Ascending aorta (tissue), 2 donors: ENCODE measurements around the gene NAV2. TPM values are rescaled to one million over a fixed set of nuclear protein-coding genes. Genes with fewer than 3 reads are reported as not detected.

ENCODE experiments used
- DNase-seq, 2 donors: peaks; one replicate each; pipeline ENCODE4 v3.0.0-alpha.2; 2019; ENCODE audit warnings: low spot score in 2 of 2
- H3K27ac ChIP-seq, 2 donors: fragments of 200-600 bp; sonication (generic); one replicate each; pipeline ENCODE4 v1.5.1; 2016 to 2017; ENCODE audit warnings: mild to moderate bottlenecking in 1 of 2
- H3K27me3 ChIP-seq: fragments of 200-600 bp; sonication (generic); one replicate; pipeline ENCODE4 v1.5.1; 2017
- H3K36me3 ChIP-seq, 2 donors: fragments of 200-600 bp; sonication (generic); one replicate each; pipeline ENCODE4 v1.5.1; 2016
- H3K4me1 ChIP-seq, 2 donors: fragments of 200-600 bp; sonication (generic); one replicate each; pipeline ENCODE4 v1.5.1; 2016 to 2017; ENCODE audit warnings: mild to moderate bottlenecking in 1 of 2
- H3K4me3 ChIP-seq, 2 donors: fragments of 200-600 bp; sonication (generic); one replicate each; pipeline ENCODE4 v1.5.1; 2016 to 2017; ENCODE audit warnings: mild to moderate bottlenecking in 1 of 2
- H3K9me3 ChIP-seq, 2 donors: fragments of 200-600 bp; sonication (generic); one replicate each; pipeline ENCODE4 v1.5.1; 2016
- CTCF ChIP-seq, 3 experiments: fragments of 200-600 bp in 2 of 3; fragments of 450-650 bp in 1 of 3; sonication (generic) in 2 of 3; IDR thresholded peaks; one replicate each; pipeline ENCODE4 v1.5.1; 2016 to 2019; ENCODE audit warnings: antibody characterized with exemption in 3 of 3, mild to moderate bottlenecking in 1 of 3, moderate library complexity in 1 of 3
- intact Hi-C: fragments of 100-400 bp; cut with DNase I; formaldehyde crosslinking; loops from one replicate; pipeline ENCODE4 v1.15.1; 2023
- total RNA-seq: library from RNA; depleted of rRNA; stranded (reverse); fragments of >200 nt; gene quantifications from one replicate; pipeline ENCODE4 v1.1.0, GENCODE V29; 2016

NAV2 gene
- total RNA-seq, 1 donor from 2014 or later, result 62.6 TPM

GRCh38 chr11:19777039-19777376 lies 64.4 kb downstream of the NAV2 start:
- Histone ChIP-seq H3K4me1 (peaks cover 21 to 45% of the 10 kb centered on the region in 2 donors), H3K27ac (peak overlapping the region; percentile 2 to 27)

GRCh38 chr11:19777377-19778102 lies 64.9 kb downstream of the NAV2 start:
- Histone ChIP-seq H3K27ac (peak overlapping the region; percentile 2 to 27), H3K4me1 (peaks cover 21 to 45% of the 10 kb centered on the region in 2 donors), H3K4me3 (peak overlapping the region; percentile 52 to 60), H3K9me3 (no peaks in the 10 kb centered on the region), H3K36me3 (peaks cover 0 to 3% of the 10 kb centered on the region in 2 donors), H3K27me3 (no peaks in the 10 kb centered on the region)
- DNase-seq, result no peak
- no peak for TF ChIP-seq CTCF (IDR thresholded peaks at IDR 0.05)
- intact Hi-C loops, result no loop called here

More at GRCh38 chr11:19777039-19777376, 64.4 kb downstream of the NAV2 start:
- DNase-seq, result no peak
- H3K4me3 ChIP-seq, result peak overlapping the region; percentile 52 to 60
- peaks cover 0 to 3% of the 10 kb centered on the region in 2 donors for H3K36me3 ChIP-seq
- H3K27me3 ChIP-seq, result no peaks in the 10 kb centered on the region
- intact Hi-C loops, result no loop called here
- H3K9me3 ChIP-seq, result no peaks in the 10 kb centered on the region
- no peak for TF ChIP-seq CTCF (IDR thresholded peaks at IDR 0.05)

- intact Hi-C loops, result no loop called here
- Histone ChIP-seq H3K27ac (no peak overlapping the region), H3K4me1 (peaks cover 18 to 39% of the 10 kb centered on the region in 2 donors), H3K27me3 (no peaks in the 10 kb centered on the region), H3K36me3 (no peaks in the 10 kb centered on the region), H3K4me3 (no peak overlapping the region), H3K9me3 (no peaks in the 10 kb centered on the region)
- DNase-seq, result no peak
- no peak for TF ChIP-seq CTCF (IDR thresholded peaks at IDR 0.05)
Observed at GRCh38 chr11:19779740-19780139, 67.1 kb downstream of the NAV2 start.

GRCh38 chr11:19781351-19781750 lies 68.7 kb downstream of the NAV2 start:
- DNase-seq, result no peak
- no peaks in the 10 kb centered on the region for H3K36me3 ChIP-seq
- H3K9me3 ChIP-seq, result no peaks in the 10 kb centered on the region
- TF ChIP-seq CTCF (IDR thresholded peaks at IDR 0.05), result no peak
- H3K4me3 ChIP-seq, result no peak overlapping the region
- no peaks in the 10 kb centered on the region for H3K27me3 ChIP-seq
- intact Hi-C loops, result no loop called here
- H3K4me1 ChIP-seq, result peaks cover 11 to 26% of the 10 kb centered on the region in 2 donors
- no peak overlapping the region for H3K27ac ChIP-seq

DNA sequence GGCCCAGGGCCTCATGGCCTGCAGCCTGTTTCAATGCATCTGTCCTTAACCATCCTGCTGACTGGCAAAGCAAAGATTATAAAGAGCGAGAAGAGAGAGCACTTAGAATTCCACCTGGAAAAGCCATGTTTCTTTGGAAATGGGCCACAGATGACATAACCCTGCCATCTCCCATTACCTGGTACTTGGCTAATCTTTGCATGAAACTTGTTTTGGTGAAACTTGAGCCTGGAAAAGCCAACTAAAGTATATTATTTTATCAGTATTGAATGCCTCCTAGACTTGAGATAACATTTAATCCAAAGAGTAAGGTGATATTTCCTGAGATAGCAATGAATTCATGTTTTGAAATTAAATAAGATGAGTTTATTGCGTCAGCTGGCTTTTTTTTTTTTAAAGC lies 72.6 kb downstream of the NAV2 start:
- intact Hi-C loops, result no loop called here
- Histone ChIP-seq H3K27ac (no peak overlapping the region), H3K9me3 (no peaks in the 10 kb centered on the region), H3K4me3 (no peak overlapping the region), H3K4me1 (peaks cover 0 to 22% of the 10 kb centered on the region in 2 donors), H3K36me3 (no peaks in the 10 kb centered on the region), H3K27me3 (no peaks in the 10 kb centered on the region)
- no peak for TF ChIP-seq CTCF (IDR thresholded peaks at IDR 0.05)
- DNase-seq, result no peak
